ENCODE data around the gene PFDN2. TPM values are rescaled to one million over a fixed set of nuclear protein-coding genes. Genes with fewer than 3 reads are reported as not detected.
A peak's percentile ranks its signal among the peaks of the same experiment; 100 is the strongest.

The PFDN2 gene
- total and polyA plus RNA-seq, 11 donors, result 38.3 to 234 (median 49.8) TPM

DNA sequence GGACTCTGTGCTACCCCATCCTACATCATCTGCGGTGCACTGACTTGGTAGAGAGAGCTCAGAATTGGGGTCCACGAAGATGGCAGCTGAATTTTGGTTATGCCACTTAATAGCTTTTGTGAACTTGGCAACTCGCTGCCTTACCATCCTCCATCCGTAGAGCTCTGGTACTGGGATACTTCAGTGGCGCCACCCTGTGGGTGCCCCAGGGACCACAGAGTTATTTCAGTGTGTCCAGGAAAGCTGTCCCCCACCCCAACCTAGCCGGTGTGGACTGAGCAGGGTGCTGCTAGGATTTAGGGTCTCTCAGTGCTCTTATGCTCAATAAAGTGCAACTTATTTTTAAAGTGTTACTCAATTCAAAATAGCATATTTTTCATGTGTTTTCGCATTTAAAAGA lies 63.0 kb downstream of the PFDN2 start:
- Histone ChIP-seq H3K4me3 (no peak overlapping the region), H3K27me3 (peaks cover 0 to 52% (median 4%) of the 10 kb centered on the region in 9 donors), H3K27ac (no peak overlapping the region), H3K9me3 (no peaks in the 10 kb centered on the region), H3K36me3 (peaks cover 0 to 75% (median 0%) of the 10 kb centered on the region in 9 donors), H3K4me1 (no peaks in the 10 kb centered on the region)
- 68 to 94% (median 78%) methylated on average over 7 of the region's 7 CpGs for WGBS, 4 donors
- intact Hi-C loops (cut with DNase I), result no loop called here
- ATAC-seq (no peak), DNase-seq (no peak)
- TF ChIP-seq, protein P1, sequence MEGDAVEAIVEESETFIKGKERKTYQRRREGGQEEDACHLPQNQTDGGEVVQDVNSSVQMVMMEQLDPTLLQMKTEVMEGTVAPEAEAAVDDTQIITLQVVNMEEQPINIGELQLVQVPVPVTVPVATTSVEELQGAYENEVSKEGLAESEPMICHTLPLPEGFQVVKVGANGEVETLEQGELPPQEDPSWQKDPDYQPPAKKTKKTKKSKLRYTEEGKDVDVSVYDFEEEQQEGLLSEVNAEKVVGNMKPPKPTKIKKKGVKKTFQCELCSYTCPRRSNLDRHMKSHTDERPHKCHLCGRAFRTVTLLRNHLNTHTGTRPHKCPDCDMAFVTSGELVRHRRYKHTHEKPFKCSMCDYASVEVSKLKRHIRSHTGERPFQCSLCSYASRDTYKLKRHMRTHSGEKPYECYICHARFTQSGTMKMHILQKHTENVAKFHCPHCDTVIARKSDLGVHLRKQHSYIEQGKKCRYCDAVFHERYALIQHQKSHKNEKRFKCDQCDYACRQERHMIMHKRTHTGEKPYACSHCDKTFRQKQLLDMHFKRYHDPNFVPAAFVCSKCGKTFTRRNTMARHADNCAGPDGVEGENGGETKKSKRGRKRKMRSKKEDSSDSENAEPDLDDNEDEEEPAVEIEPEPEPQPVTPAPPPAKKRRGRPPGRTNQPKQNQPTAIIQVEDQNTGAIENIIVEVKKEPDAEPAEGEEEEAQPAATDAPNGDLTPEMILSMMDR (IDR thresholded peaks at IDR 0.05), result peak in 2 of 12 donors; percentile 13
- TF ChIP-seq POLR2A (IDR thresholded peaks at IDR 0.05), result no peak

DNA sequence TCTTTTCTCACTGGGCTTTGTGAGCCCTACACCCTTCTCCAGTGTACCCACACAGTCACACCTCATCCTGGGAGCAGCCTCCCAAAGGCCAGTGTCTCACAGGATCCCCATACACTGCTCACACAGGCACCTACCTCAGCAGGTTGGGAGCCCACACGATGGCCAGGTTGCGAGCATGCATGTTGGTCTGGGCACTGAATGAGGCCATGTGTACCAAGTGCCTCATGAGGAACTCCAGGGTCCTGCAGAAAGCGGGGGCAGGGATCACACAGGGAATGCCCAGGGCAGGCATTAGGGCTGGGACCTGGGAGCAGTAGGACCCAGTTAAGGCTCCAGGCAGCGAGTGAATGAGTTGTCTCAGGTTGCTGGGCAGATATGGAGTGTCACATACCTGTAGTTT lies 63.6 kb downstream of the PFDN2 start:
- DNase-seq, result no peak
- no peaks in the 10 kb centered on the region for H3K9me3 ChIP-seq
- no peaks in the 10 kb centered on the region for H3K4me1 ChIP-seq
- intact Hi-C loops (cut with DNase I), result no loop called here
- peaks cover 0 to 75% (median 0%) of the 10 kb centered on the region in 9 donors for H3K36me3 ChIP-seq
- WGBS, 4 donors, result 82 to 90% (median 84%) methylated on average over 3 to 4 of the region's 4 CpGs
- TF ChIP-seq, protein P1 (IDR thresholded peaks at IDR 0.05), result no peak
- TF ChIP-seq POLR2A (IDR thresholded peaks at IDR 0.05), result no peak
- no peak overlapping the region for H3K27ac ChIP-seq
- no peak for ATAC-seq
- no peak overlapping the region for H3K4me3 ChIP-seq
- peaks cover 0 to 49% (median 4%) of the 10 kb centered on the region in 9 donors for H3K27me3 ChIP-seq

DNA sequence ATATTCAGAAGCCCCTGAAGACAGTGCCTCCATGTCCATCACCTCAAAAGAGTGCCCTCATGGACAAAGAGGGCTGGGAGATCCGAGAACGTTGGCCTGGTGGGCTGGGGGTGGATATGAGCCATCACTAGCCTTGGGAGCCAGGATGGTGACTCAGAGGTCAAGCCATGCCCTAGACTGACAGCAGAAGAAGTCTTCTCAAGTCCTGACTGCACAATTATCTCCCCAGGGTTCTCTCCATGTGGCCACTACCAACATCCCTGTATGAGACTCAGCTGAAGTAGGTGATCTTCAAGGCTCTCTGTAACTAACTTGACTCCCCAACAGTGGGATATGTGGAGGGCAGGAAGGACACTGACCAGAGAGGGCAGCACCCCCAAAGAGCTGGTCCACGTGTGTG lies 64.9 kb downstream of the PFDN2 start:
- DNase-seq (no peak), ATAC-seq (no peak)
- Histone ChIP-seq H3K27ac (no peak overlapping the region), H3K27me3 (peaks cover 0 to 36% (median 4%) of the 10 kb centered on the region in 9 donors), H3K9me3 (no peaks in the 10 kb centered on the region), H3K4me1 (peaks cover 0 to 12% (median 0%) of the 10 kb centered on the region in 12 donors), H3K36me3 (peaks cover 0 to 78% (median 0%) of the 10 kb centered on the region in 9 donors), H3K4me3 (no peak overlapping the region)
- TF ChIP-seq, protein P1 (IDR thresholded peaks at IDR 0.05), result no peak
- no peak for TF ChIP-seq POLR2A (IDR thresholded peaks at IDR 0.05)
- WGBS, 4 donors, result 74 to 81% (median 78%) methylated on average over 3 of the region's 3 CpGs
- intact Hi-C loops (cut with DNase I), result no loop called here

DNA sequence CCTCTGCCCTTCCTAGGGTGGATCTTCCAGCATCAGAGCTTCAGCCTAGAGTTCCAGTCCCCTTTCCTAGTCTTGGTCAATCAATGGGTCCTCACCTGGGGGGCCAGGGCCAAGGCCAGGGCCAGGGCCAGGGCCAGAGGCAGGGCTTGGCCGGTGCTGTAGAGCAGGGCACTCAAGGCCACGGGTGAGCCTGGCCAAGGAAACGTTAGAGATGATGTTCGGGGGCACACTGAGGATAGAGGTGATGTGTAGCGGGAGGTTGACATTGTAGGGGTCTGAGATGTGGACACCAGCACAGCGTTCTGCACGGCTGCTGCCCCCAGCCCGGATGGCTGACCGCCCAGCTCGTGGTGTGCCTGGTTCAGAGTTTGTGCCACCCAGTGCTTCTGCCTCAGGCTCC lies 66.6 kb downstream of the PFDN2 start:
- intact Hi-C loops (cut with DNase I), result no loop called here
- DNase-seq (no peak), ATAC-seq (no peak)
- TF ChIP-seq POLR2A (IDR thresholded peaks at IDR 0.05), result no peak
- TF ChIP-seq, protein P1 (IDR thresholded peaks at IDR 0.05), result no peak
- 85 to 95% (median 92%) methylated on average over 6 to 10 of the region's 10 CpGs for WGBS, 4 donors
- H3K27ac ChIP-seq, result no peak overlapping the region
- peaks cover 0 to 23% (median 4%) of the 10 kb centered on the region in 9 donors for H3K27me3 ChIP-seq
- H3K36me3 ChIP-seq, result peaks cover 0 to 73% (median 0%) of the 10 kb centered on the region in 9 donors
- peaks cover 0 to 29% (median 0%) of the 10 kb centered on the region in 12 donors for H3K4me1 ChIP-seq
- H3K4me3 ChIP-seq, result no peak overlapping the region
- H3K9me3 ChIP-seq, result no peaks in the 10 kb centered on the region

Other genes with a start within 250 kb of the PFDN2 start
- 1,000 to 10,000 TPM in 1 of 9 donors, 10 to 100 TPM in 1, 1 to 10 TPM in 3, under 1 TPM in 2, not detected in 2; 0.35 to 2,168 (median 2.6) TPM for gene ITLN1, start 232.9 kb downstream of the PFDN2 start, total RNA-seq
- 1 to 10 TPM in 1 of 2 donors, under 1 TPM in 1; 0.62 to 2.1 TPM for gene ITLN1, start 232.9 kb downstream of the PFDN2 start, polyA plus RNA-seq
- gene ITLN2, start 163.2 kb downstream of the PFDN2 start, total RNA-seq, result 1 to 10 TPM in 1 of 9 donors, under 1 TPM in 1, not detected in 7; 0.46 to 4.1 TPM
- under 1 TPM; 0.15 to 0.23 TPM for gene ITLN2, start 163.2 kb downstream of the PFDN2 start, polyA plus RNA-seq
- gene F11R, start 96.9 kb downstream of the PFDN2 start, total RNA-seq, result 10 to 100 TPM in 5 of 9 donors, 1 to 10 TPM in 4; 7.5 to 23.4 (median 10.9) TPM
- 10 to 100 TPM in 1 of 2 donors, 1 to 10 TPM in 1; 7.4 to 13.8 TPM for gene F11R, start 96.9 kb downstream of the PFDN2 start, polyA plus RNA-seq
- gene TSTD1, start 79.1 kb downstream of the PFDN2 start, total RNA-seq, result 10 to 100 TPM in 7 of 9 donors, 1 to 10 TPM in 2; 6.1 to 22.7 (median 14.4) TPM
- gene TSTD1, start 79.1 kb downstream of the PFDN2 start, polyA plus RNA-seq, result 10 to 100 TPM; 14.7 to 16.2 TPM
- gene USF1, start 72.1 kb downstream of the PFDN2 start, total RNA-seq, result 10 to 100 TPM; 20.2 to 51.1 (median 28.2) TPM
- gene USF1, start 72.1 kb downstream of the PFDN2 start, polyA plus RNA-seq, result 10 to 100 TPM; 31.9 to 43.0 TPM
- 10 to 100 TPM in 2 of 9 donors, 1 to 10 TPM in 7; 1.7 to 32.2 (median 2.1) TPM for gene ARHGAP30, start 48.1 kb downstream of the PFDN2 start, total RNA-seq
- 1 to 10 TPM; 1.3 to 3.0 TPM for gene ARHGAP30, start 48.1 kb downstream of the PFDN2 start, polyA plus RNA-seq
- under 1 TPM in 2 of 9 donors, not detected in 7; 0.07 to 0.53 TPM for gene NECTIN4, start 28.5 kb downstream of the PFDN2 start, total RNA-seq
- under 1 TPM in 1 of 2 donors, not detected in 1; 0.03 TPM for gene NECTIN4, start 28.5 kb downstream of the PFDN2 start, polyA plus RNA-seq
- gene KLHDC9, start 19.7 kb downstream of the PFDN2 start, total RNA-seq, result 10 to 100 TPM in 3 of 9 donors, 1 to 10 TPM in 6; 2.4 to 13.3 (median 6.1) TPM
- 1 to 10 TPM in 1 of 2 donors, under 1 TPM in 1; 0.43 to 3.2 TPM for gene KLHDC9, start 19.7 kb downstream of the PFDN2 start, polyA plus RNA-seq
- gene NIT1, start 68 bp upstream of the PFDN2 start, total RNA-seq, result 10 to 100 TPM; 28.1 to 42.7 (median 34.7) TPM
- 10 to 100 TPM; 25.8 to 34.3 TPM for gene NIT1, start 68 bp upstream of the PFDN2 start, polyA plus RNA-seq
- 10 to 100 TPM; 20.8 to 36.0 (median 26.5) TPM for gene DEDD, start 14.6 kb upstream of the PFDN2 start, total RNA-seq
- gene DEDD, start 14.6 kb upstream of the PFDN2 start, polyA plus RNA-seq, result 10 to 100 TPM; 13.8 to 38.8 TPM
- gene UFC1, start 35.9 kb upstream of the PFDN2 start, total RNA-seq, result 10 to 100 TPM; 54.4 to 86.9 (median 73.2) TPM
- 100 to 1,000 TPM in 1 of 2 donors, 10 to 100 TPM in 1; 60.7 to 131 TPM for gene UFC1, start 35.9 kb upstream of the PFDN2 start, polyA plus RNA-seq
- gene USP21, start 41.5 kb upstream of the PFDN2 start, total RNA-seq, result 10 to 100 TPM; 12.3 to 20.0 (median 14.6) TPM
- gene USP21, start 41.5 kb upstream of the PFDN2 start, polyA plus RNA-seq, result 10 to 100 TPM; 13.0 TPM
- 10 to 100 TPM in 8 of 9 donors, 1 to 10 TPM in 1; 9.7 to 16.7 (median 13.7) TPM for gene PPOX, start 48.4 kb upstream of the PFDN2 start, total RNA-seq
- gene PPOX, start 48.4 kb upstream of the PFDN2 start, polyA plus RNA-seq, result 10 to 100 TPM; 10.7 to 24.3 TPM
- 10 to 100 TPM; 18.2 to 34.1 (median 22.4) TPM for gene B4GALT3, start 59.5 kb upstream of the PFDN2 start, total RNA-seq
- gene B4GALT3, start 59.5 kb upstream of the PFDN2 start, polyA plus RNA-seq, result 10 to 100 TPM; 13.4 to 40.8 TPM
- 10 to 100 TPM in 3 of 9 donors, 1 to 10 TPM in 6; 1.6 to 65.2 (median 8.4) TPM for gene ADAMTS4, start 81.0 kb upstream of the PFDN2 start, total RNA-seq
- gene ADAMTS4, start 81.0 kb upstream of the PFDN2 start, polyA plus RNA-seq, result 1 to 10 TPM; 5.7 to 6.1 TPM
- gene NDUFS2, start 84.3 kb upstream of the PFDN2 start, total RNA-seq, result 100 to 1,000 TPM; 214 to 460 (median 297) TPM
- gene NDUFS2, start 84.3 kb upstream of the PFDN2 start, polyA plus RNA-seq, result 100 to 1,000 TPM; 157 to 189 TPM
- gene FCER1G, start 97.3 kb upstream of the PFDN2 start, total RNA-seq, result 100 to 1,000 TPM in 1 of 9 donors, 10 to 100 TPM in 5, 1 to 10 TPM in 3; 2.9 to 157 (median 17.1) TPM
- 10 to 100 TPM; 14.6 to 40.0 TPM for gene FCER1G, start 97.3 kb upstream of the PFDN2 start, polyA plus RNA-seq
- not detected for gene APOA2, start 105.6 kb upstream of the PFDN2 start, total RNA-seq
- gene APOA2, start 105.6 kb upstream of the PFDN2 start, polyA plus RNA-seq, result not detected
- gene TOMM40L, start 108.0 kb upstream of the PFDN2 start, total RNA-seq, result 10 to 100 TPM; 24.1 to 37.1 (median 31.1) TPM
- 10 to 100 TPM; 28.8 to 29.1 TPM for gene TOMM40L, start 108.0 kb upstream of the PFDN2 start, polyA plus RNA-seq
- not detected for gene NR1I3, start 120.2 kb upstream of the PFDN2 start, total RNA-seq
- gene NR1I3, start 120.2 kb upstream of the PFDN2 start, polyA plus RNA-seq, result under 1 TPM in 1 of 2 donors, not detected in 1; 0.23 TPM
- gene PCP4L1, start 140.7 kb upstream of the PFDN2 start, total RNA-seq, result under 1 TPM in 8 of 9 donors, not detected in 1; 0.29 to 0.62 (median 0.49) TPM
- gene PCP4L1, start 140.7 kb upstream of the PFDN2 start, polyA plus RNA-seq, result under 1 TPM; 0.19 to 0.42 TPM
- gene MPZ, start 191.9 kb upstream of the PFDN2 start, total RNA-seq, result 1 to 10 TPM in 8 of 9 donors, under 1 TPM in 1; 0.90 to 5.6 (median 2.7) TPM
- gene MPZ, start 191.9 kb upstream of the PFDN2 start, polyA plus RNA-seq, result 1 to 10 TPM; 1.2 to 2.1 TPM
- gene SDHC, start 196.3 kb upstream of the PFDN2 start, total RNA-seq, result 100 to 1,000 TPM; 113 to 408 (median 314) TPM
- gene SDHC, start 196.3 kb upstream of the PFDN2 start, polyA plus RNA-seq, result 100 to 1,000 TPM in 1 of 2 donors, 10 to 100 TPM in 1; 50.6 to 256 TPM
- not detected for gene CFAP126, start 249.8 kb upstream of the PFDN2 start, total RNA-seq
- not detected for gene CFAP126, start 249.8 kb upstream of the PFDN2 start, polyA plus RNA-seq

Data from heart left ventricle (tissue), 16 donors.